Measurements from ENCODE around the gene PPP2R5C.

The PPP2R5C gene

DNA sequence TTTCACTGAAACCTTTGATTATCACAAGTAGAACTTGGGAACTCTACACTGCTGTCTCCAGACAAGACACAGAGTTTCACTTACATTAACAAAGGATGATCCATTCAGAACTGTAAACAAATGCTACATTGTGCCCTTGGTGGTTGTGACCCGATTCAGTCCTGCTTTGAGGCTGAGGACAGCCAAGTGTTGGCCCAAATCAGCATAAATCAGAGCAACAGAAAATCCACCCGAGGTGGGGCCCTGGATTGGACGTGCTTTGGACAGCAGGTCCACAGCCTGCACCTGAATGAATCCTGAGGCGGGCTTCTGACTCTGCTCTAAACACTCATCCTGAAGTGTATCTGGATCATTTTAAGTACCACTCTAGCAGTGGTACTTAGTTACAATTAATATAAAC is 68.8 kb downstream of the PPP2R5C start:
- Histone ChIP-seq H3K4me3 (ENCODE audit: low read depth, low read length) (no peak overlapping the region), H3K4me1 (ENCODE audit: control insufficient read depth, insufficient read depth, low read length) (no peaks in the 10 kb centered on the region), H3K9me3 (ENCODE audit: control insufficient read depth, insufficient read depth, low read length) (no peaks in the 10 kb centered on the region), H3K36me3 (ENCODE audit: control insufficient read depth, insufficient read depth, low read length) (no peaks in the 10 kb centered on the region), H3K9ac (ENCODE audit: low read depth, low read length) (no peak overlapping the region), H3K27me3 (ENCODE audit: control insufficient read depth, insufficient read depth, low read length) (no peaks in the 10 kb centered on the region)

DNA sequence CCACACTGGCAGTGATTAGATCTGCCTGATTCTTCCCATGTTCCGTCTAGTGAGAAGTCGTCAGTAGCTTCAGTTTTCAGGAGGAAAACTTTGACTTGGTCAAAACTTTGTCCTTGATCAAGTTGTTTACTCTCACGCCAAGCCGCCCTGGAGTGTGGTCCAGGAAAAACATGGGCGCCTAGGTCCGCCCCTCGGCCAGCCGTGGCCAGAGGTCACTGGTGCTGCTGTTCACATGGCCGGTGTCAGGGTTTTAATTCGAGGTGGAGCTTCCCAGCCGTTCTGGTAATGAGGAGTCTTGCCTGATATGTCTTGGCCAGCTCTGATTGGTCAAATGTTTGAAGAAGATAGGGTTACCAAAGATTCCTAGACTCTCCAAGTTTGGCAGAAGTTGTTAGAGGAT is 71.5 kb downstream of the PPP2R5C start:
- Histone ChIP-seq H3K4me1 (ENCODE audit: control insufficient read depth, insufficient read depth, low read length) (no peaks in the 10 kb centered on the region), H3K4me3 (ENCODE audit: low read depth, low read length) (no peak overlapping the region), H3K9ac (ENCODE audit: low read depth, low read length) (no peak overlapping the region), H3K9me3 (ENCODE audit: control insufficient read depth, insufficient read depth, low read length) (no peaks in the 10 kb centered on the region), H3K27me3 (ENCODE audit: control insufficient read depth, insufficient read depth, low read length) (no peaks in the 10 kb centered on the region), H3K36me3 (ENCODE audit: control insufficient read depth, insufficient read depth, low read length) (no peaks in the 10 kb centered on the region)

GRCh38 chr14:101834397-101834796 is 72.9 kb downstream of the PPP2R5C start:
- Histone ChIP-seq H3K36me3 (ENCODE audit: control insufficient read depth, insufficient read depth, low read length) (no peaks in the 10 kb centered on the region), H3K9me3 (ENCODE audit: control insufficient read depth, insufficient read depth, low read length) (no peaks in the 10 kb centered on the region), H3K9ac (ENCODE audit: low read depth, low read length) (no peak overlapping the region), H3K4me3 (ENCODE audit: low read depth, low read length) (no peak overlapping the region), H3K4me1 (ENCODE audit: control insufficient read depth, insufficient read depth, low read length) (no peaks in the 10 kb centered on the region), H3K27me3 (ENCODE audit: control insufficient read depth, insufficient read depth, low read length) (no peaks in the 10 kb centered on the region)

GRCh38 chr14:101834800-101835547 is 73.5 kb downstream of the PPP2R5C start:
- H3K4me3 ChIP-seq (ENCODE audit: low read depth, low read length): no peak overlapping the region
- no peaks in the 10 kb centered on the region for H3K27me3 ChIP-seq (ENCODE audit: control insufficient read depth, insufficient read depth, low read length)
- no peaks in the 10 kb centered on the region for H3K36me3 ChIP-seq (ENCODE audit: control insufficient read depth, insufficient read depth, low read length)
- no peak overlapping the region for H3K9ac ChIP-seq (ENCODE audit: low read depth, low read length)
- H3K4me1 ChIP-seq (ENCODE audit: control insufficient read depth, insufficient read depth, low read length): no peaks in the 10 kb centered on the region
- no peaks in the 10 kb centered on the region for H3K9me3 ChIP-seq (ENCODE audit: control insufficient read depth, insufficient read depth, low read length)

GRCh38 chr14:101835566-101835965 is 74.1 kb downstream of the PPP2R5C start:
- Histone ChIP-seq H3K4me3 (ENCODE audit: low read depth, low read length) (no peak overlapping the region), H3K36me3 (ENCODE audit: control insufficient read depth, insufficient read depth, low read length) (no peaks in the 10 kb centered on the region), H3K9me3 (ENCODE audit: control insufficient read depth, insufficient read depth, low read length) (no peaks in the 10 kb centered on the region), H3K9ac (ENCODE audit: low read depth, low read length) (no peak overlapping the region), H3K27me3 (ENCODE audit: control insufficient read depth, insufficient read depth, low read length) (no peaks in the 10 kb centered on the region), H3K4me1 (ENCODE audit: control insufficient read depth, insufficient read depth, low read length) (peaks cover under 1% of the 10 kb centered on the region)

DNA sequence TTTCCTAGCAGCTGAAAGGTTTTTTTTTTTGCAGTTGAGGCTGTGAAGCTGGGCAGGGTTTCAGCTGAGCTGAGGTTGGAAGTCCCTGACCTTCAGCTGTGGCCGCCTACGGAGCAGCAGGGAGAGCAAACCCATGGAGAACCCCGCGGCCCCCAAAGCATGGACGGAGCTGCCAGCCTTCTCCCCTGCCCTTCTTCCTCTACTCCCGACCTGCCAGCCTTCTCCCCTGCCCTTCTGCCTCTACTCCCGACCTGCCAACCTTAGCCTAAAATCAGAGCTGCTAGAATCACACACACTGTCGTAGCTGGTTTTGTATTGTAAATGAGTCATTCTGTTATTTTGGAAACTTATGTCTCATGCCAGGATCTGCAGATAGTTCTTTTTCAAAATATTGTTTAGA is 74.6 kb downstream of the PPP2R5C start:
- H3K9me3 ChIP-seq (ENCODE audit: control insufficient read depth, insufficient read depth, low read length): no peaks in the 10 kb centered on the region
- H3K4me1 ChIP-seq (ENCODE audit: control insufficient read depth, insufficient read depth, low read length): peaks cover 2% of the 10 kb centered on the region
- H3K4me3 ChIP-seq (ENCODE audit: low read depth, low read length): no peak overlapping the region
- no peaks in the 10 kb centered on the region for H3K36me3 ChIP-seq (ENCODE audit: control insufficient read depth, insufficient read depth, low read length)
- no peaks in the 10 kb centered on the region for H3K27me3 ChIP-seq (ENCODE audit: control insufficient read depth, insufficient read depth, low read length)
- no peak overlapping the region for H3K9ac ChIP-seq (ENCODE audit: low read depth, low read length)

DNA sequence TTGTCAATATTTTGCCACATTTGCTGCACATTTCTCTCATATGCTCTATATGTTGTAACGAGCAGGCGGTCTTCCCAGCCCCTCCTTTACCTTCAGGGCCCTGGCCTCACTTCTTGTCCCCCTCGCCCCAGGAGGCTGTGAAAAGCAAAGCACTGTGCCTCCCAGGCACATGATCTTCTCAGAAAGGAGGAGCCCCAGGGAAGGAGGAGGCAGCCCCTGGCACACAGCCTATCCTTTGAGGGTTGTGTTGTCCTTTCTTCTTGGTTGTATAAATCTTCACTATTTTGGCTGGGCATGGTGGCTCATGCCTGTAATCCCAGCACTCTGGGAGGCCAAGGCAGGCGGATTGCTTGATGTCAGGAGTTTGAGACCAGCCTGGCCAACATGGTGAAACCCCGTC is 77.0 kb downstream of the PPP2R5C start:
- no peaks in the 10 kb centered on the region for H3K36me3 ChIP-seq (ENCODE audit: control insufficient read depth, insufficient read depth, low read length)
- no peak overlapping the region for H3K4me3 ChIP-seq (ENCODE audit: low read depth, low read length)
- no peaks in the 10 kb centered on the region for H3K27me3 ChIP-seq (ENCODE audit: control insufficient read depth, insufficient read depth, low read length)
- H3K9ac ChIP-seq (ENCODE audit: low read depth, low read length): no peak overlapping the region
- H3K9me3 ChIP-seq (ENCODE audit: control insufficient read depth, insufficient read depth, low read length): no peaks in the 10 kb centered on the region
- peaks cover 2% of the 10 kb centered on the region for H3K4me1 ChIP-seq (ENCODE audit: control insufficient read depth, insufficient read depth, low read length)

DNA sequence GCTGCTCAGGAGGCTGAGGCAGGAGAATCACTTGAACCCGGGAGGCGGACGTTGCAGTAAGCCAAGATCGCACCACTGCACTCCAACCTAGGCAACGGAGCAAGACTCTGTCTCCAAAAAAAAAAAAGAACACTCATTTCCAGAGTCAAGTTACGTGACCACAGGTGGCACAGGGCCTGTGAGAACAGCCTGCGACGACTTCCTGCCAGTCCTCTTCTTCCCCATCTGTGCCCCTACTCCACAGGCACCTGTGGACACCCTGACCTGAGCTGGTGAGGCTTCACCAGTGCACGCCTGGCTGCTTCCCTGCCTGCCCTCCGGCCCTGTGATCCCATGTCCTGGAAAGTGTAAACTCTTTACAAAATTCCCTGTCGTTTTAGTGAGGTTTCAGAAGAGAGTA is 77.7 kb downstream of the PPP2R5C start:
- no peak overlapping the region for H3K4me3 ChIP-seq (ENCODE audit: low read depth, low read length)
- peaks cover 2% of the 10 kb centered on the region for H3K4me1 ChIP-seq (ENCODE audit: control insufficient read depth, insufficient read depth, low read length)
- no peaks in the 10 kb centered on the region for H3K27me3 ChIP-seq (ENCODE audit: control insufficient read depth, insufficient read depth, low read length)
- H3K9ac ChIP-seq (ENCODE audit: low read depth, low read length): no peak overlapping the region
- no peaks in the 10 kb centered on the region for H3K9me3 ChIP-seq (ENCODE audit: control insufficient read depth, insufficient read depth, low read length)
- H3K36me3 ChIP-seq (ENCODE audit: control insufficient read depth, insufficient read depth, low read length): no peaks in the 10 kb centered on the region

GRCh38 chr14:101839661-101840060 is 78.2 kb downstream of the PPP2R5C start:
- Histone ChIP-seq H3K9ac (ENCODE audit: low read depth, low read length) (no peak overlapping the region), H3K4me1 (ENCODE audit: control insufficient read depth, insufficient read depth, low read length) (peaks cover 2% of the 10 kb centered on the region), H3K4me3 (ENCODE audit: low read depth, low read length) (no peak overlapping the region)

GRCh38 chr14:101840649-101841369 is 79.3 kb downstream of the PPP2R5C start:
- Histone ChIP-seq H3K36me3 (ENCODE audit: control insufficient read depth, insufficient read depth, low read length) (no peaks in the 10 kb centered on the region), H3K4me1 (ENCODE audit: control insufficient read depth, insufficient read depth, low read length) (peaks cover 7% of the 10 kb centered on the region), H3K9me3 (ENCODE audit: control insufficient read depth, insufficient read depth, low read length) (no peaks in the 10 kb centered on the region), H3K4me3 (ENCODE audit: low read depth, low read length) (no peak overlapping the region), H3K27me3 (ENCODE audit: control insufficient read depth, insufficient read depth, low read length) (no peaks in the 10 kb centered on the region), H3K9ac (ENCODE audit: low read depth, low read length) (no peak overlapping the region)

More at GRCh38 chr14:101839661-101840060, 78.2 kb downstream of the PPP2R5C start:
- H3K9me3 ChIP-seq (ENCODE audit: control insufficient read depth, insufficient read depth, low read length): no peaks in the 10 kb centered on the region
- H3K36me3 ChIP-seq (ENCODE audit: control insufficient read depth, insufficient read depth, low read length): no peaks in the 10 kb centered on the region
- no peaks in the 10 kb centered on the region for H3K27me3 ChIP-seq (ENCODE audit: control insufficient read depth, insufficient read depth, low read length)

GRCh38 chr14:101843038-101843437 is 81.5 kb downstream of the PPP2R5C start:
- H3K9me3 ChIP-seq (ENCODE audit: control insufficient read depth, insufficient read depth, low read length): no peaks in the 10 kb centered on the region
- H3K9ac ChIP-seq (ENCODE audit: low read depth, low read length): no peak overlapping the region
- no peaks in the 10 kb centered on the region for H3K27me3 ChIP-seq (ENCODE audit: control insufficient read depth, insufficient read depth, low read length)
- H3K4me3 ChIP-seq (ENCODE audit: low read depth, low read length): no peak overlapping the region
- H3K4me1 ChIP-seq (ENCODE audit: control insufficient read depth, insufficient read depth, low read length): peaks cover 10% of the 10 kb centered on the region
- H3K36me3 ChIP-seq (ENCODE audit: control insufficient read depth, insufficient read depth, low read length): no peaks in the 10 kb centered on the region

GRCh38 chr14:101843665-101844064 is 82.2 kb downstream of the PPP2R5C start:
- H3K4me1 ChIP-seq (ENCODE audit: control insufficient read depth, insufficient read depth, low read length): peaks cover 10% of the 10 kb centered on the region
- H3K9ac ChIP-seq (ENCODE audit: low read depth, low read length): no peak overlapping the region

More at GRCh38 chr14:101843665-101844064, 82.2 kb downstream of the PPP2R5C start:
- Histone ChIP-seq H3K9me3 (ENCODE audit: control insufficient read depth, insufficient read depth, low read length) (no peaks in the 10 kb centered on the region), H3K36me3 (ENCODE audit: control insufficient read depth, insufficient read depth, low read length) (no peaks in the 10 kb centered on the region), H3K4me3 (ENCODE audit: low read depth, low read length) (no peak overlapping the region), H3K27me3 (ENCODE audit: control insufficient read depth, insufficient read depth, low read length) (no peaks in the 10 kb centered on the region)

All from iPS-15b (cell line).